PC-9 (cell line): ENCODE data around the gene FAM222B. TPM values are rescaled to one million over a fixed set of nuclear protein-coding genes. Genes with fewer than 3 reads are reported as not detected.

Experiments used
- BruUV-seq: library from RNA; stranded (reverse); fragments of 400-500 nt; replicated peaks from 2 replicates; lab custom pipeline; 2021; lab: Mats Ljungman, UMichigan
- CTCF ChIA-PET: fragments of 300-600 bp; sonication (Branson Sonifier 250); formaldehyde crosslinking; loops from one replicate; lab custom pipeline; 2022; ENCODE audit warnings: antibody characterized with exemption; lab: Charles Lee
- POLR2A ChIA-PET: fragments of 300-600 bp; sonication (Branson Sonifier 250); formaldehyde crosslinking; loops from one replicate; lab custom pipeline; 2022; ENCODE audit warnings: antibody characterized with exemption; ENCODE audit not compliant: unreplicated experiment; lab: Charles Lee
- DNase-seq, 2 experiments: peaks; one replicate each; pipeline versions ENCODE4 v3.0.0 to v3.0.0-alpha.2; 2015 to 2022; ENCODE audit warnings: mixed read lengths in 1 of 2
- H2AFZ ChIP-seq: fragments of 200-600 bp; sonication (generic); 2 replicates; pipeline ENCODE4 v1.8.1; 2017; ENCODE audit warnings: antibody characterized with exemption
- H3F3A ChIP-seq: fragments of 200-600 bp; sonication (generic); 2 replicates; pipeline ENCODE4 v1.8.1; 2017; ENCODE audit warnings: antibody characterized with exemption, mild to moderate bottlenecking, low read depth; ENCODE audit not compliant: insufficient read depth
- H3K27ac ChIP-seq: fragments of 200-600 bp; sonication (generic); 2 replicates; pipeline ENCODE4 v1.6.1; 2016; ENCODE audit warnings: mixed run types
- H3K27me3 ChIP-seq: fragments of 200-600 bp; sonication (generic); 2 replicates; pipeline ENCODE4 v1.6.1; 2016; ENCODE audit warnings: low read depth, mixed run types; ENCODE audit not compliant: insufficient read depth
- H3K36me3 ChIP-seq: fragments of 200-600 bp; sonication (generic); 2 replicates; pipeline ENCODE4 v1.6.1; 2016; ENCODE audit warnings: low read depth, mixed run types
- H3K4me1 ChIP-seq: fragments of 200-600 bp; sonication (generic); replicated peaks from 2 replicates; pipeline ENCODE4 v1.6.1; 2016; ENCODE audit warnings: mixed run types; ENCODE audit not compliant: insufficient read depth
- H3K4me2 ChIP-seq: fragments of 200-600 bp; sonication (generic); 2 replicates; pipeline ENCODE4 v1.6.1; 2017; ENCODE audit warnings: mixed run types
- H3K4me3 ChIP-seq: fragments of 200-600 bp; sonication (generic); 2 replicates; pipeline ENCODE4 v1.6.1; 2016; ENCODE audit warnings: mixed run types
- H3K79me2 ChIP-seq: fragments of 200-600 bp; sonication (generic); 2 replicates; pipeline ENCODE4 v1.6.1; 2017; ENCODE audit warnings: low read depth, mixed run types
- H3K9me2 ChIP-seq: fragments of 200-600 bp; sonication (generic); 2 replicates; pipeline ENCODE4 v1.8.1; 2017; ENCODE audit warnings: mild to moderate bottlenecking; ENCODE audit not compliant: insufficient read depth
- H3K9me3 ChIP-seq: fragments of 200-600 bp; sonication (generic); 2 replicates; pipeline ENCODE4 v1.8.1; 2016; ENCODE audit warnings: low read depth; ENCODE audit not compliant: insufficient read depth
- H4K20me1 ChIP-seq: fragments of 200-600 bp; sonication (generic); 2 replicates; pipeline ENCODE4 v1.8.1; 2017; ENCODE audit not compliant: insufficient read depth
- CTCF ChIP-seq: fragments of 200-600 bp; sonication (generic); conservative IDR thresholded peaks from 2 replicates; pipeline ENCODE4 v1.6.1; 2017; ENCODE audit warnings: mixed run types, antibody characterized with exemption, mild to moderate bottlenecking, moderate library complexity
- EZH2 ChIP-seq: fragments of 200-600 bp; sonication (generic); IDR thresholded peaks from 2 replicates; pipeline ENCODE4 v1.8.0; 2017; ENCODE audit warnings: antibody characterized with exemption, low read depth
- intact Hi-C: fragments of 100-400 bp; cut with micrococcal nuclease; formaldehyde crosslinking; loops from one replicate; pipeline ENCODE4 v1.10.0; 2022; ENCODE audit not compliant: unreplicated experiment
- total RNA-seq: library from RNA; stranded (reverse); gene quantifications from 2 replicates; pipeline ENCODE4 v1.2.3, GENCODE V29; 2021

Gene FAM222B
- total RNA-seq, 1 experiment from 2014 or later, result 26.4 TPM

GRCh38 chr17:28717578-28718332 is 124.8 kb downstream of the FAM222B start, which contains the start of gene RAB34:
Gene RAB34 (minus strand): TSS chr17:28717868. CDS start chr17:28717266, 602 bp downstream.
- Histone ChIP-seq H3K27ac (peak within 1 kb of the TSS; percentile 82), H3K9me2 (no peaks in the 10 kb centered on the region), H3K4me2 (peak within 1 kb of the TSS; percentile 97), H3K27me3 (no peaks in the 10 kb centered on the region), H4K20me1 (peaks cover 21% of the 10 kb centered on the region), H3K79me2 (peaks cover 61% of the 10 kb centered on the region), H3K4me3 (peak within 1 kb of the TSS; percentile 87), H3K4me1 (peaks cover 35% of the 10 kb centered on the region), H3K9me3 (no peaks in the 10 kb centered on the region), H2AFZ (peak within 1 kb of the TSS; percentile 91), H3K36me3 (peaks cover 30% of the 10 kb centered on the region), H3F3A (peaks cover 66% of the 10 kb centered on the region)
- intact Hi-C loops, result loop anchor here (2.0 to 5.0 kb wide), 2 partner anchors 185 to 233 kb away; partner anchors contain the start of genes DHRS13 and PHF12
- ChIA-PET POLR2A (no interaction called here), CTCF (no interaction called here)
- TF ChIP-seq CTCF, result no peak; the same call in 1 of the 2 replicates
- TF ChIP-seq EZH2, result no peak
- peak; percentile 74 to 93 for DNase-seq
- BruUV-seq, result no TSS peak

- peaks cover 28% of the 10 kb centered on the region for H3K4me1 ChIP-seq
- H3K9me2 ChIP-seq, result no peaks in the 10 kb centered on the region
- peaks cover 23% of the 10 kb centered on the region for H3K36me3 ChIP-seq
- peaks cover 53% of the 10 kb centered on the region for H3K79me2 ChIP-seq
- H4K20me1 ChIP-seq, result peaks cover 13% of the 10 kb centered on the region
- TF ChIP-seq CTCF (no peak), EZH2 (no peak)
- H3K9me3 ChIP-seq, result no peaks in the 10 kb centered on the region
- H3K4me2 ChIP-seq, result peak overlapping the region; percentile 97
- intact Hi-C loops, result loop anchor here (5.0 kb wide), 1 partner anchor 185 kb away; the partner anchor contains the start of gene DHRS13
- peak overlapping the region; percentile 82 for H3K27ac ChIP-seq
- peak in 1 of 2 experiments; percentile 25 for DNase-seq
- peaks cover 66% of the 10 kb centered on the region for H3F3A ChIP-seq
- CTCF ChIA-PET, result interaction anchor here (0.7 kb wide), 1 partner anchor 401 kb away, joined by 3 read pairs; no protein-coding TSS in a partner anchor
- H3K4me3 ChIP-seq, result peak overlapping the region; percentile 87
- TSS peak; percentile 25 for BruUV-seq
- no peaks in the 10 kb centered on the region for H3K27me3 ChIP-seq
- peak overlapping the region; percentile 91 for H2AFZ ChIP-seq
- POLR2A ChIA-PET, result interaction anchor here (0.6 kb wide), 1 partner anchor 139 kb away, joined by 6 read pairs; no protein-coding TSS in a partner anchor
Observed at GRCh38 chr17:28716740-28717577, 125.6 kb downstream of the FAM222B start.

GRCh38 chr17:28715217-28715616 is 127.4 kb downstream of the FAM222B start:
- H2AFZ ChIP-seq, result no peak overlapping the region
- intact Hi-C loops, result loop anchor here (5.0 kb wide), 1 partner anchor 187 kb away; the partner anchor contains the start of gene DHRS13
- 0 out of 2 replicates have a peak overlapping the region, but pooled peaks have one; percentile 97 for H3K4me2 ChIP-seq
- H4K20me1 ChIP-seq, result no peaks in the 10 kb centered on the region
- H3K4me1 ChIP-seq, result peaks cover 25% of the 10 kb centered on the region
- no peaks in the 10 kb centered on the region for H3K9me2 ChIP-seq
- H3K9me3 ChIP-seq, result no peaks in the 10 kb centered on the region
- no peak for DNase-seq
- peaks cover 59% of the 10 kb centered on the region for H3F3A ChIP-seq
- peaks cover 36% of the 10 kb centered on the region for H3K79me2 ChIP-seq
- H3K27ac ChIP-seq, result no peak overlapping the region
- peaks cover 6% of the 10 kb centered on the region for H3K36me3 ChIP-seq
- POLR2A ChIA-PET, result no interaction called here
- H3K27me3 ChIP-seq, result no peaks in the 10 kb centered on the region
- CTCF ChIA-PET, result no interaction called here
- no peak for TF ChIP-seq EZH2
- TF ChIP-seq CTCF, result no peak
- no peak overlapping the region for H3K4me3 ChIP-seq
- no TSS peak for BruUV-seq
